GM21786 (cell line): ENCODE data around the gene ARHGEF28.

Experiments
- ATAC-seq: cut with Tn5 transposase; IDR thresholded peaks from one replicate; pipeline ENCODE4 v1.9.1; 2021; ENCODE audit not compliant: unreplicated experiment

The ARHGEF28 gene, protein sequence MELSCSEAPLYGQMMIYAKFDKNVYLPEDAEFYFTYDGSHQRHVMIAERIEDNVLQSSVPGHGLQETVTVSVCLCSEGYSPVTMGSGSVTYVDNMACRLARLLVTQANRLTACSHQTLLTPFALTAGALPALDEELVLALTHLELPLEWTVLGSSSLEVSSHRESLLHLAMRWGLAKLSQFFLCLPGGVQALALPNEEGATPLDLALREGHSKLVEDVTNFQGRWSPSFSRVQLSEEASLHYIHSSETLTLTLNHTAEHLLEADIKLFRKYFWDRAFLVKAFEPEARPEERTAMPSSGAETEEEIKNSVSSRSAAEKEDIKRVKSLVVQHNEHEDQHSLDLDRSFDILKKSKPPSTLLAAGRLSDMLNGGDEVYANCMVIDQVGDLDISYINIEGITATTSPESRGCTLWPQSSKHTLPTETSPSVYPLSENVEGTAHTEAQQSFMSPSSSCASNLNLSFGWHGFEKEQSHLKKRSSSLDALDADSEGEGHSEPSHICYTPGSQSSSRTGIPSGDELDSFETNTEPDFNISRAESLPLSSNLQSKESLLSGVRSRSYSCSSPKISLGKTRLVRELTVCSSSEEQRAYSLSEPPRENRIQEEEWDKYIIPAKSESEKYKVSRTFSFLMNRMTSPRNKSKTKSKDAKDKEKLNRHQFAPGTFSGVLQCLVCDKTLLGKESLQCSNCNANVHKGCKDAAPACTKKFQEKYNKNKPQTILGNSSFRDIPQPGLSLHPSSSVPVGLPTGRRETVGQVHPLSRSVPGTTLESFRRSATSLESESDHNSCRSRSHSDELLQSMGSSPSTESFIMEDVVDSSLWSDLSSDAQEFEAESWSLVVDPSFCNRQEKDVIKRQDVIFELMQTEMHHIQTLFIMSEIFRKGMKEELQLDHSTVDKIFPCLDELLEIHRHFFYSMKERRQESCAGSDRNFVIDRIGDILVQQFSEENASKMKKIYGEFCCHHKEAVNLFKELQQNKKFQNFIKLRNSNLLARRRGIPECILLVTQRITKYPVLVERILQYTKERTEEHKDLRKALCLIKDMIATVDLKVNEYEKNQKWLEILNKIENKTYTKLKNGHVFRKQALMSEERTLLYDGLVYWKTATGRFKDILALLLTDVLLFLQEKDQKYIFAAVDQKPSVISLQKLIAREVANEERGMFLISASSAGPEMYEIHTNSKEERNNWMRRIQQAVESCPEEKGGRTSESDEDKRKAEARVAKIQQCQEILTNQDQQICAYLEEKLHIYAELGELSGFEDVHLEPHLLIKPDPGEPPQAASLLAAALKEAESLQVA (N-terminal part only)

DNA sequence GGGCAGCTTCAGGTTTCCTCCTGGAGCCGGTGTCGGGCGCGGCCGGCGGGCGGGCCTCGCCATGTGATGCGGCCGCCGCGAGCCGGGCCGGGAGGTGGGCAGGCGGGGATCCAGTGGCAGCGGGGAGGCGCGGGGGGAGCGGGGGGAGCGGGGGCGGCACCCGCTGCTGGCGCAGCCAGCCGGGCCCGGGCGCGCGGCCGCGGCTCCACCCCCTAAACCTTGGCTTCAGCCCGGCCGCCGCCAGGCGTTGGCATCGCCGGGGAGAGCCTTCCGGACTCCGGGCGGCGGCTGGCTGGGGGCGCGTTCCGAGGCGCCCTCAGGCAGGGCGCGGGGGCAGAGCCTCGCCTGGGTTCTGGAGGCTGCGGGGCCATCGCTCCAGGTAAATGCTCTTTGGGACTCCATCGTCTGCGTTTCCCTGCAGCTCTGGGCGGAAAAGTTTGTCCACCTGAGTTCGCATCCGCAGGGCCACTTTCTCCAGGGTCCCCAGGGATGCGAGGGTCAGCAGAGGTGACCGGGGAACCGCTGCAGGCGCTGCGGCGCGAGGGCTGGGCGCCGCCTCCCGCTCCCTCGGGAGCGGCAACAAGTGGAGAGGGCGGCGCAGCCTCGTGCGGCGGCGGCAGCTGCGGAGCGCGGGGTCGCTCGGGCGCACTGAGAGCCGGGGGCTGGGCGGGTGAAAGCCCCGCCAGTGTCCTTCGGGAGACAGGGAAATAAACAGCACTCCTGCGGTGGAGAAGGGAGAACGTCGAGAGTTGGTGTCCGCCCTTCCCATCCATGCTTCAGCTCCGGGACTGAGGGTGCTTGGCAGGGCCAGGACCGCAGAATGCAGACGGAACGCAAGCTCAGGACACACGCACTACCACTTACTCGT, at the start of gene ARHGEF28:
ARHGEF28 (plus strand) TSS at position 253 of the 868 bp plus-strand sequence. CDS start 58,656 bp downstream, outside the sequence.
- ATAC-seq: peak; percentile 57

DNA sequence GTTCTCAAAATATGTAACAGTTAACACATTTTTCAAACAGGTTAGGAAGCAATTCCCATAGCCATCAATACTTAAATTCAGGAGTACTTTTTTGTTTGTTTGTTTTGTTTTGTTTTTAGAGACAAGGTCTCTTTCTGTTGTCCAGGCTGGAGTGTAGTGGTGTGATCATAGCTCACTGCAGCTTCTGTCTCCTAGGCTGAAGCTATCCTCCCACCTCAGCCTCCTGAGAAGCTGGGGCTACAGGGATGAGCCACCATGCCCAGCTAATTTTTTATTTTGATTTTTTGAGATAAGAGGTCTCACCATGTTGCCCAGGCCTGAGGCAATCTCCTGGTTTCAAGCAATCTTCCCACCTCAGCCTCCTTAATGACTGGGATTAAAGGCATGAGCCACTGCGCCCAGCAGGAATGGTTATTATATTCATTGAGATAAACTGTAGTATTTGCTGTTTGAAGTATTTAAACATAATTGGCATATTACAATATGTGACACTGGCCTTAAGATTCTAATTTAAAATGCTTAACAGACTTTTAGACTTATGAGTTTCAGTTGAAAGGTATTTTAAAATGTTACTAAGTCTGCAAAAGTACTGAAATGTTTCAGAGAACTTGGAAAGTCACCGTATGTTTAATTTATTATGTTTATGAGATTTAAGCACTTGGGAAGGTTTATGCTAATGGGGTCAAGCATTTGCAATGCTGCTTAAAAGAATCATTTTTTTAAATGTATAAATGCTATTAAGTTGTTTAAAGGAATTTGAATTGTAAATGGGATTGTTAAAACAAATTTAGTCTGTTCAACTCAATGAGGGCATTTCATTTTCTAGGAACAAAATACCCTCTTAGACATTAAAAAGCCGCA, 43.5 kb upstream of the ARHGEF28 start:
- no peak for ATAC-seq

DNA sequence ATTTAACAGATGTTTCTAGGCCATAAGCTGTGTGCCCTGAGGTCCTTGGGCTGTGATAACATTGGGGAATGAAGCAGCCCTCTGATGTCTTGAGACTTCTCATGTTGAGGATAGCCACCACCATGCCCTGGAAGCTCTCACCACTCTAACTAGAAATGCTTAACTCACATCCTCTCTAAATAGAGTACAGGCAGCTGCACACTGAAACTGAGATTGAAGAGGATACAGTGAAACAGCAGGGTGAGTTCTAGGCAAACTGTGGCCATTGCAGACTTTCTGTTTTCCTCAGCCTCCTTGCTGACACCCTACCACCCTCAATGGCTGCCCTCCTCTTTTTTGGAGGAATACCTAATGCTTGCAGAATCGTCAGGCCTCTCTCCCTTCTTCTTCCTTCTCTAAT, 38.1 kb upstream of the ARHGEF28 start:
- no peak for ATAC-seq

DNA sequence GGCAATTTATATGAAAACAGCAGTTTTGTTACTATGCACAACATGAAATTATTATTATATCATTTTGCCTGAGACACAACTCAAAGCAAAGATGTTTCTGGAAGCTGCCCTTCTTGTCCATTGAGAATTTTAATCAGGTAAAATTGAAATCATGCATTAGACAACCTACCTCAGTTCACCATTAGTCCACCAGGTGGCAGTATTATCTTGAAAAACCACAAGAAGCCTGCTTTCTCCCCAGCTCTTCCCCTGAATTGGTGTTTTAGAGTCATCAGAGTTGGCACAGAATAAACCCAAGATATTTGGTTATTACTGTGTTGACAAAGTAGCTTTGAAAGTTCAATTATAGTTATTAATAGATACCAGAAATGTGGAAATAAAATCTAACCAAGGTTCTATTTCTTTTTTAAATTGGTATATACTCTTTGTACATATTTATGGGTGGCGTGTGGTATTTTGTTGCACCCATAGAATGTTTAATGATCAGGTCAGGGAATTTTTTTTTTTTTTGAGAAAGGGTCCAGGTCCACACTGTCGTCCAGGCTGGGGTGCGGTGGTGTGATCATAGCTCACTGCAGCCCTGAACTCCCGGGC, 34.8 kb upstream of the ARHGEF28 start:
- peak; percentile 58 for ATAC-seq

DNA sequence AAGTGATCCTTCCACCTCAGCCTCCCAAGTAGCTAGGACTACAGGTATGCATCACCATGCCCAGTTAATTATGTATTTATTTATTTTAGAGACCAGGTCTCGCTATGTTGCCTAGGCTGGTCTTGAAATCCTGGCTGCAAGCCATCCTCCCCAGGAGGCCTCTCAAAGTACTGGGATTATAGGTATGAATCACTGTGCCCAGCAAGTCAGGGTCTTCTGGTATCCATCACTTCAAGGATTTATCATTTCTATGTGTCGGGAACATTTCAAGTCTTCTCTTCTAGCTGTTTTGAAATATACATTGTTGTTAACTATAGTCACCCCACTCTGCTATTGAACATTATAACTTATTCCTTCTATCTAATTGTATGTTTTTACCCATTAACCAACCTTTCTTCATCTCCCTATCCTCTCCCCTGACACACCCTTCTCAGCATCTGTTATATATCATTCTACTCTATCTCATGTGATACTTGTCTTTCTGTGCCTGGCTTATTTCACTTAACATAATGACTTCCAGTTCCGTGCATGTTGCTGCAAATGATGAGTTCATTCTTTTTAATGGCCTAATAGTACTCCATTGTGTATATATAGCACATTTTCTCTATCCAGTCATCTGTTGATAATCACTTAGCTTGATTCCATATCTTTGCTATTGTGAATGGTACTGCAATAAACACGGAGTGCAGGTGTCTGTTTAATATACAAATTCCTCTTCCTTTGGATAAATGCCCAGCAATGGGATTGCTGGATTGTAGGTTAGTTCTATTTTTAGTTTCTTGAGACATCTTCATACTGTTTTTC, 34.1 kb upstream of the ARHGEF28 start:
- no peak for ATAC-seq

DNA sequence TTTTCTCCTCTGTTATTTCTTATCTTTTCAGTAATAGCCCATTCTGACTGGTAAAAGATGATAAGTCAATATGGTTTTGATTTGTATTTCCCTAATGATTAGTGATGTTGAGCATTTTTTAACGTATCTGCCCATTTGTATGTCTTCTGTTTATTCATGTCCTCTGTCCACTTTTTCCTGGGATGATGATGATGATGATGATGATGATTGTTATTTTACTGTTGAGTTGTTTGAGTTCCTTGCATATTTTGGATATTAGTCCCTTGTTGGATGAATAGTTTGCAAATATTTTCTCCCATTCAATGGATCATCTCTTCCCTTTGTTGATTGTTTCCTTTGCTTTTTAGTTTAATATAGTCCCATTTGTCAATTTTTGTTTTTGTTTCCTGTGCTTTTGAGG, 33.4 kb upstream of the ARHGEF28 start:
- no peak for ATAC-seq

DNA sequence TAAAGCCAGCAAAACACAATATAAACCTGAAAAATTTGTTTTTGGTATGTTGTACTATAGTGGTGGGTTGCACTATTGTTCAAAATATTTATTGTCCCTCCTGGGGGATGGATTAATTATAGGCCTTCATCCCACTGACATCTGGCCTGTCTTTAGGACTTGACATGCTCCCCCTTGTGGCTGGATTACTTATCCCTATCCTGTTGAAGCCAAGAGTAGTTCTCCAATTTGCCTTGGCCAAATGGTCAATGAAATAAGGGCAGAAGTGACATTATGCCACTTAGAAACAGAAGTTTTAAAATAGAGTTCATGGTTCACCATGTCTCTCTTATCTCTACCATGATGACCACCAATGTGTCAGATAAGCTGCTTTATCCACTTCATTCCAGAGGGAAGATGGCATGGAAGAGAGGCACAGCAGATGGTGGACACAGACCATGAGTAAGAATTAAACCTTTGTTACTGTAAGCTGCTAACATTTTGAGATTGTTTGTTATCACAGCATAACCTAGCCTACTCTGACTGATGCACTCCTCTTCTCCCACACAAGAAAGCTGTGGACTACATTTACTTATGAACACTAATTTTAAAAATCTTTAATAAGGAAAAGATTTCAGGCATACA, 29.2 kb upstream of the ARHGEF28 start:
- no peak for ATAC-seq

DNA sequence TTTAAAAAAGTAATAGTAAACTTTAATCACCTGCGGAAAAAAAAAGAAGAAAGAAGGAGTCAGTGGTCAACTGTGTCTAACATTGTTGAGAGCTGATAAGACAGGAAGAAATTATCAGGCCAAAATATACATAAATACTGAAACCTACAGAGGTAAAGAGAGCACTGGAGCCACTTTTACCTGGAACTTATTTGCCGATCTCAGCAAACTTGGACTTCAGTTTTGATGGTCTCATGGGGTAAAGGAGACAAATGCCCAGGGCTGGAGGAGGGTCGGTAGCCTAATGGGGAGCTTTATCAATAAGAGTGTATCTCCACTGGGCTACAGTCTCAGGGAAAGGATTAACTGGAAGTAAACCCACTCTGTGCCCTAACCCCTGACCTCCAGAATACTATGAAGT, 26.6 kb upstream of the ARHGEF28 start:
- ATAC-seq: no peak

DNA sequence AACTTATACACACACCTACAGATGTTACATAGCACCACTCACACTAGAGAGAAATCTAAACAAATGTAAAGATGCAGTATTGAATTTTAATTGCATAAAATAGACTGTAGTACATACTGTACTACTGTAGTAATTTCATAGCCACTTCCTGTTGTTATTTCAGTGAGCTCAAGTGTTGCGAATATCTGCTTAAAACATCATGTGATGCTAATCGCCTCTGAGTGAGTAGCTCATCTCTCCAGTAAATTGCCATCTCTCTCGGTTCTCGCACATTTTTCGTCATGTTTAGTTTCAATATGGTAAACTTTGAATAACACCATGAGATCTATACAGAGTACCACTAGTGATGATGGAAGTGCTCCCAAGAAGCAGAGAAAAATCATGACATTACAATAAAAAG, 22.0 kb upstream of the ARHGEF28 start:
- ATAC-seq: no peak

DNA sequence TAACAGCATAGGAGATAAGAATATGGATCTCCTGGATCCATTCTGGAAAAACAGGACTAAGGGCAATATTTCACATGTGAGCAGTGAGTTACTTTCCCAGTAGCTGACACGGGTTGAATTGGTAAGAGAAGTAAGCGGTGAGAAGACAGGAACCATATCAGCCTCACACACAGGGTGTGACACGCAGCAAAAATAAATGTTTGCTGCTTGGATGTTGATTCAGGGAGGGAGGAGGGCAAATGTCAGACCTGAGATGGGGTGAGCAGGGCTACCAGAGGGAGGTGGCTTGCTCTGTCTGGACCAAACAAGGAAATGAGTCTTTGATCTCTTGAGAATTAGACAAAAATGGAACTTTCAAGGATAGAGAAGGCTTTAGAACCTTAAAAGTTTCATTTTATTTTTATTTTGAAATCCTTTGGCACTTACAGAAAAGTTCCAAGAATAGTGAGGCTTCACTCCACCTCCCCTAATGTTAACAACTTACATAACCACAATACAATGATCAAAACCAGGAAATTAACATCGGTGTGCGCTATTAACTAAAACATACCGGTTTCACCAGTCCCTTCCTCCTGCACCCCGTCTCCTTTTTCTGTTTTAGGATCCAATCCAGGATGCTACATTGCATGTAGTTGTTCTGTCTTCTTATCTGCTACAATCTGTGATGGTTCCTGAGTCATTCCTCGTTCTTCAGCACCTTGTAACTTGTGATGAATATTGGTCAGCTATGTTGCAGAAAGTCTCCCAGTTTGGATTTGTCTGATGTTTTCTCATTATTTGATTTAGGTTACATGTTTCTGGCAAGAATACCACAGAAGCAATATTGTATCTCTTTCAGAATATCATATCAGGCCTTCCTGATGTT, 20.5 kb upstream of the ARHGEF28 start:
- no peak for ATAC-seq

DNA sequence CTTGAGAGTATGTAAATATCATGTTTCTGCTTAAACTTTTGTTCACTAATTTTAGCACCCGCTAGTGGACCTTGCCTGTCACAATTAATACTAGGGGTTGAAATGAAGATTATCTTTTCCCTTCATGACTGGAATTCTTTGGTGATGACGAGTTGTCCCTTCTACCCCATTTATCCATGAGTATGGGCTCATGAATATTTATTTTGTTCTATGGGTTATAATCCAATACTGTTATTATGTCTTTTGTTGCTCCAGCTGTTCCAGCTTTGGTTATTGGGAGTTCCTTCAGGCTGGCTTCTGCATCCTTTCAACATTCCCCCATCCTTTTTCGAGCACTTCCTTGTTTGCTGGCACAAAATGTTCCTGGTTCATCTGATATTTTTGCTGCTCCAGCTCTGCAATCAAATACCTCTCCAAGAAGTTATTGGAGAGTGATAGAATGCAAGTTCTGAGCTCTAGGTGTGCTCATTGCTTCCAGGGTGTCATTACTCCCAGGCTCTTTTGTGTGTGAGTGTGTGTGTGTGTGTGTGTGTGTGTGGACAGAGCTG, 19.7 kb upstream of the ARHGEF28 start:
- ATAC-seq: no peak

DNA sequence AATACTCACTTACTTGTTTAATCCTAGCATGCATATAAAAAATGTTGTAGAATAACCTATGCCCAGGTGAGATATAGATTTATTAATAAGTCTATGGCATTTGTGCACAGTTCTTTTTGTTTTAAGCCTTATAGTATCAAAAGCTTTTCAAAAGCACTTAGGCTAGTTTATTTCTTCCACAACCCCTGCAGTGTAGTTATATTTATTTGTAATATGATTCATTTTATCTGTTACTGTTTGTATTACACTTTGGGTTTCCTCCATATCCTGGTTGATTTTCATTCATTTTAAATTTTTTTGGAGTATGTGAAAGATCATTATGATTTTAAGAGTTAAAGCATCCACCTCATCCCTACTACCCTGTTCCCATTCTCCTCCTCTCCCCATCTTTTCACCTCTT, 18.8 kb upstream of the ARHGEF28 start:
- no peak for ATAC-seq

DNA sequence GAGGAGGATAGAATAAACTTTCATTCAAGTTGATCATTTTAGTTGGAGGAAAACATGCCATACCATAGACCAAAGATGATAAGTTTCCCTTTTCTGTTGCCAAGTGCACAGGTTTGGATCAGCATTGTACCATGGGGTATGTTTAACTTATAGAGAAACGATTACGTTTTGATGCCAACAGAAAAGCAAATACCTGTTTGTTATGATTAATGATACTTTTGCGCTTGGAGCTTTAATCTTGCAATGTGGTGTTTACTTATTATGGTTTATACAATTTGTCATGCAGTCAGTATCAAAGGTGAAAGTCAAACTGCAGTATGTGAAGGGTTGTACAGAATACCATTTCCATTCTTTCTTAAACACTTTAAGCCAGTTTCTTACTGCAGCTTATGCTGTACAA, 13.2 kb upstream of the ARHGEF28 start:
- ATAC-seq: no peak

DNA sequence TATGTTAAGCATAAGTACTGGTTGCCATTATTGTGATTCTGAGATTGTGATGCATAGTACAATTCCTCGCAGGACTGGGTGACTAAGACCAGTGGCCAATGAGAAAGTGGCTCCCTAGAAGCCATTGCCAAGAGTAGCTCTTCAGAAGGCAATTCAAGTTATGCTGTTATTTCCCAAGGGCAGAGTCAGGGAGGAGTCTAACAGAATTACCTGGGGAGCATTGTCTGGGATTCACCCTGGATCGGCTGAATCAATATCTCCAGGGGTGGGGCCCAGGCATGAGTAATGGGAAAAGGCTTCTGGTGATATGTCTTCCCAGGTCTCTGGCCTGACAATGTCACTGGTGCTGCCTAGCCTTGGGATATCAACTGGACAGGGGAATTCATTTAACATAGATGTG, 10.9 kb upstream of the ARHGEF28 start:
- no peak for ATAC-seq

DNA sequence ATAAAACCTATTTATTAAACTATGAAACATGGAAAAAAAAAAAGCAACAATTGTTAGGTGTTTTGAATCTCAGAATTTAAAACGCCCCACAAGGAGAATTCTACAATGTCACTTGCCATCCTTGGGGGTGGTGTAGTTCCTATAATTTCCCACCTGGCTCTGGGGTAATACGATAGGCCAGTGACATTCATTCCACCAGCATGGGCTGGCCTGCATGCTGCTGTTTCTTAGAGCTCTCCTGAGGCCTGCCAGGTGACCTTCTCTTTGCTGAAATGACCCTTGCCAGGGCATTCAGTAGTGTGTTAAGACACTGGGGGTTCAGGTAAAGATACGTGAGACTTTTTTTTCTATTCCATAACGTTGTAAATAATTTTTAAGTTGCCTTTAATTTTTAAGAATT, 10.0 kb upstream of the ARHGEF28 start:
- no peak for ATAC-seq

DNA sequence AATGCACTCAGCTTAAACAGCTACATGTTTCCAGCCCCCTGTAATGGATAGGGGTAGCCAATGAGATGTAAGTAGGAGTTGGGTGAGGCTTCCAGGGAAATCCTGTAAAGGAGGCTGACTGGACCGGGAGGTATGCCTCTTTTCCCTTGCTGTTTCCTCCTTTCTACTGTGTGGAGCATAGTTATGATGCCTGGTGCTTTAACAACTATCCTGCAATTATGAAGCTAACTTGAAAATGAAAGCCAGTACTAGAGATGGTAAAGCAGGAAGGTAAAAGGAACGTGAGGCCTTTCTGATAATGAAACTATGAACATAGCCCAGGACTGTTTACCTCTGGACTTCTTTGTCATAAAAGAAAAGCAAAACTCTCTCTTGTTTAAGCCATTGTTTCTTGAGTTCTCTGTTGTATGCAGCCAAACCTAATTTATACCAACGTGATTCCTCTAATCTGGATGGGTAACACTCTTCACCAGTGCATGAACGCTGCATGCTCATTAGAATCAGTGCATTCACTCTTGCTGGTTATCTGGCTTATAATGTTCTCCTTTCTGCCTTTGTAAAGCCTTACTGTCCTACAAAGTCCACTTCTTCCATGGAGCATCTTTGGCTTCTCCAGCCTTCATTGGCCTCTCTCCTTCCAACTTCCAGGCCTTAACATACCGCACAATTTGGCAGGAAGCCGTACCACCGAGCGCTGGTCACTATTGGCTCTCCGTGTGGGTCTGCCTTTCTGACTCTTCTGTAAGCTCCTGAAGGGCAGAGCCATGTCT, 8.3 kb upstream of the ARHGEF28 start:
- peak; percentile 55 for ATAC-seq
